SU-DHL-6 (cell line): Measurements from ENCODE around the gene SLC39A11.

Experiments used
- H2AFZ ChIP-seq: fragments of 200-600 bp; sonication (generic); 2 replicates; pipeline ENCODE4 v1.6.1; 2014; ENCODE audit warnings: low read depth, mild to moderate bottlenecking, moderate library complexity, mixed read lengths, antibody characterized with exemption, low read length; ENCODE audit not compliant: severe bottlenecking
- H3F3A ChIP-seq: fragments of 200-600 bp; shearing (Covaris generic); 2 replicates; pipeline ENCODE4 v1.6.0; 2016; ENCODE audit warnings: antibody characterized with exemption, mild to moderate bottlenecking; ENCODE audit not compliant: insufficient read depth
- H3K27ac ChIP-seq: fragments of 200-600 bp; sonication (generic); 2 replicates; pipeline ENCODE4 v1.5.1; 2016; ENCODE audit warnings: low read depth, mild to moderate bottlenecking, low read length, moderate library complexity, mixed read lengths
- H3K27me3 ChIP-seq: fragments of 200-600 bp; sonication (generic), shearing (Covaris generic); 2 replicates; pipeline ENCODE4 v1.6.0; 2014; ENCODE audit warnings: mild to moderate bottlenecking, low read length
- H3K36me3 ChIP-seq: fragments of 200-600 bp; sonication (generic); 2 replicates; pipeline ENCODE4 v1.6.1; 2014; ENCODE audit warnings: mild to moderate bottlenecking, low read length, mixed read lengths
- H3K4me2 ChIP-seq: fragments of 300-600, 200-600 bp; shearing (Covaris generic), sonication (generic); 2 replicates; pipeline ENCODE4 v1.6.0; 2014; ENCODE audit warnings: low read length, low read depth, mild to moderate bottlenecking; ENCODE audit not compliant: poor library complexity, severe bottlenecking
- H3K4me3 ChIP-seq: fragments of 200-600 bp; sonication (generic); 2 replicates; pipeline ENCODE4 v1.5.1; 2014; ENCODE audit warnings: antibody characterized with exemption, low read length, mild to moderate bottlenecking, mixed read lengths; ENCODE audit not compliant: insufficient read depth, poor library complexity, severe bottlenecking
- H3K79me2 ChIP-seq: fragments of 200-600 bp; sonication (generic); 2 replicates; pipeline ENCODE4 v1.6.1; 2014; ENCODE audit warnings: mild to moderate bottlenecking, low read length, moderate library complexity; ENCODE audit not compliant: insufficient read depth
- H3K9ac ChIP-seq: fragments of 200-600 bp; sonication (generic); 2 replicates; pipeline ENCODE4 v1.7.0; 2014; ENCODE audit warnings: mild to moderate bottlenecking, low read length
- H3K9me2 ChIP-seq: fragments of 200-600 bp; sonication (generic); replicated peaks from 2 replicates; pipeline ENCODE4 v1.6.1; 2014; ENCODE audit warnings: low read length; ENCODE audit not compliant: insufficient read depth
- H3K9me3 ChIP-seq: fragments of 200-600 bp; sonication (generic); 2 replicates; pipeline ENCODE4 v1.6.1; 2014; ENCODE audit warnings: low read length, mixed read lengths; ENCODE audit not compliant: insufficient read depth
- H4K20me1 ChIP-seq: fragments of 200-600 bp; sonication (generic); 2 replicates; pipeline ENCODE4 v1.6.1; 2014; ENCODE audit warnings: low read depth, mild to moderate bottlenecking, antibody characterized with exemption, low read length, moderate library complexity, mixed read lengths
- EZH2phosphoT487 ChIP-seq: fragments of 200-600 bp; sonication (generic), shearing (Covaris generic); conservative IDR thresholded peaks from 2 replicates; pipeline ENCODE4 v1.6.1; 2018; ENCODE audit warnings: mild to moderate bottlenecking, antibody characterized with exemption, low read length, moderate library complexity, mixed read lengths
- TF ChIP-seq, protein P1 (sequence below): fragments of 200-600 bp; sonication (generic); IDR thresholded peaks from one replicate; pipeline ENCODE4 v1.5.1; 2017; ENCODE audit warnings: antibody characterized with exemption, mild to moderate bottlenecking, low read length, moderate library complexity; ENCODE audit not compliant: insufficient read depth, poor library complexity, severe bottlenecking

Gene SLC39A11

GRCh38 chr17:72766761-72767356 is 325.6 kb downstream of the SLC39A11 start:
- 0 out of 2 replicates have a peak, but pooled peaks cover 1% of the 10 kb centered on the region for H3F3A ChIP-seq
- no peaks in the 10 kb centered on the region for H3K27me3 ChIP-seq
- no peak overlapping the region for H3K9ac ChIP-seq
- no peaks in the 10 kb centered on the region for H4K20me1 ChIP-seq
- H3K79me2 ChIP-seq = no peaks in the 10 kb centered on the region
- no peak overlapping the region for H3K4me3 ChIP-seq
- no peak overlapping the region for H2AFZ ChIP-seq
- H3K9me2 ChIP-seq = no peaks in the 10 kb centered on the region
- no peaks in the 10 kb centered on the region for H3K9me3 ChIP-seq
- TF ChIP-seq, protein P1, sequence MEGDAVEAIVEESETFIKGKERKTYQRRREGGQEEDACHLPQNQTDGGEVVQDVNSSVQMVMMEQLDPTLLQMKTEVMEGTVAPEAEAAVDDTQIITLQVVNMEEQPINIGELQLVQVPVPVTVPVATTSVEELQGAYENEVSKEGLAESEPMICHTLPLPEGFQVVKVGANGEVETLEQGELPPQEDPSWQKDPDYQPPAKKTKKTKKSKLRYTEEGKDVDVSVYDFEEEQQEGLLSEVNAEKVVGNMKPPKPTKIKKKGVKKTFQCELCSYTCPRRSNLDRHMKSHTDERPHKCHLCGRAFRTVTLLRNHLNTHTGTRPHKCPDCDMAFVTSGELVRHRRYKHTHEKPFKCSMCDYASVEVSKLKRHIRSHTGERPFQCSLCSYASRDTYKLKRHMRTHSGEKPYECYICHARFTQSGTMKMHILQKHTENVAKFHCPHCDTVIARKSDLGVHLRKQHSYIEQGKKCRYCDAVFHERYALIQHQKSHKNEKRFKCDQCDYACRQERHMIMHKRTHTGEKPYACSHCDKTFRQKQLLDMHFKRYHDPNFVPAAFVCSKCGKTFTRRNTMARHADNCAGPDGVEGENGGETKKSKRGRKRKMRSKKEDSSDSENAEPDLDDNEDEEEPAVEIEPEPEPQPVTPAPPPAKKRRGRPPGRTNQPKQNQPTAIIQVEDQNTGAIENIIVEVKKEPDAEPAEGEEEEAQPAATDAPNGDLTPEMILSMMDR = no peak
- TF ChIP-seq EZH2phosphoT487 = no peak
- no peak overlapping the region for H3K4me2 ChIP-seq
- H3K27ac ChIP-seq = no peak overlapping the region
- H3K36me3 ChIP-seq = no peaks in the 10 kb centered on the region

GRCh38 chr17:72765368-72766153 is 326.9 kb downstream of the SLC39A11 start:
- no peak overlapping the region for H3K4me2 ChIP-seq
- H3K9me3 ChIP-seq = no peaks in the 10 kb centered on the region

GRCh38 chr17:72764632-72765041 is 327.9 kb downstream of the SLC39A11 start:
- Histone ChIP-seq H2AFZ (no peak overlapping the region), H3K4me3 (no peak overlapping the region), H3K9me3 (no peaks in the 10 kb centered on the region), H3K9ac (no peak overlapping the region), H3K9me2 (no peaks in the 10 kb centered on the region), H3K36me3 (no peaks in the 10 kb centered on the region), H3K4me2 (no peak overlapping the region), H3K27ac (no peak overlapping the region), H3K79me2 (no peaks in the 10 kb centered on the region), H3F3A (no peaks in the 10 kb centered on the region), H3K27me3 (no peaks in the 10 kb centered on the region), H4K20me1 (no peaks in the 10 kb centered on the region)
- TF ChIP-seq, protein P1 = no peak
- TF ChIP-seq EZH2phosphoT487 = no peak

More at GRCh38 chr17:72765368-72766153, 326.9 kb downstream of the SLC39A11 start:
- no peaks in the 10 kb centered on the region for H3F3A ChIP-seq
- H3K36me3 ChIP-seq = no peaks in the 10 kb centered on the region
- no peak overlapping the region for H2AFZ ChIP-seq
- H3K79me2 ChIP-seq = no peaks in the 10 kb centered on the region
- H3K9me2 ChIP-seq = no peaks in the 10 kb centered on the region
- no peaks in the 10 kb centered on the region for H3K27me3 ChIP-seq
- H3K9ac ChIP-seq = no peak overlapping the region
- no peaks in the 10 kb centered on the region for H4K20me1 ChIP-seq
- no peak overlapping the region for H3K4me3 ChIP-seq
- TF ChIP-seq, protein P1 = no peak
- no peak for TF ChIP-seq EZH2phosphoT487
- H3K27ac ChIP-seq = no peak overlapping the region
